Fibroblast of lung (primary cell): ENCODE data around the gene GNA12. TPM values are rescaled to one million over a fixed set of nuclear protein-coding genes. Genes with fewer than 3 reads are reported as not detected.
A peak's percentile ranks its signal among the peaks of the same experiment; 100 is the strongest.

Experiments
- DNase-seq, 2 donors: peaks; one replicate each; pipeline versions ENCODE4 v3.0.0 to v3.0.0-alpha.2; 2010; ENCODE audit warnings: low read depth in 2 of 2
- H2AFZ ChIP-seq: 2 replicates; pipeline ENCODE4 v1.5.1; 2012; ENCODE audit warnings: low read length, control low read depth, inconsistent platforms
- H3K27ac ChIP-seq: 2 replicates; pipeline ENCODE4 v1.5.1; 2011; ENCODE audit warnings: low read length, control low read depth; ENCODE audit not compliant: insufficient read depth
- H3K27me3 ChIP-seq: 2 replicates; pipeline ENCODE4 v1.5.1; 2011; ENCODE audit warnings: mild to moderate bottlenecking, low read length; ENCODE audit not compliant: control insufficient read depth, insufficient read depth
- H3K36me3 ChIP-seq: 2 replicates; pipeline ENCODE4 v1.5.1; 2011; ENCODE audit warnings: low read length; ENCODE audit not compliant: control insufficient read depth, insufficient read depth
- H3K4me1 ChIP-seq: 2 replicates; pipeline ENCODE4 v1.5.1; 2011; ENCODE audit warnings: low read length; ENCODE audit not compliant: control insufficient read depth, insufficient read depth; ENCODE audit errors: extremely low read depth
- H3K4me2 ChIP-seq: 2 replicates; pipeline ENCODE4 v1.5.1; 2011; ENCODE audit warnings: low read length, control low read depth; ENCODE audit not compliant: insufficient read depth; ENCODE audit errors: extremely low read depth
- H3K4me3 ChIP-seq, 4 experiments: fragments of 200-600 bp in 1 of 4; sonication (generic) in 1 of 4; replicated peaks in 1 of 4; 2 replicates each; pipeline ENCODE4 v1.5.1; 2011 to 2016; ENCODE audit warnings: low read length in 4 of 4, low read depth in 3 of 4, mild to moderate bottlenecking in 3 of 4, control low read depth in 2 of 4, inconsistent platforms in 1 of 4, mixed read lengths in 1 of 4; ENCODE audit not compliant: insufficient read depth in 1 of 4; ENCODE audit errors: control extremely low read depth in 1 of 4
- H3K79me2 ChIP-seq: 2 replicates; pipeline ENCODE4 v1.5.1; 2012; ENCODE audit warnings: mild to moderate bottlenecking, low read length, inconsistent platforms; ENCODE audit not compliant: control insufficient read depth, insufficient read depth
- H3K9ac ChIP-seq: 2 replicates; pipeline ENCODE4 v1.5.1; 2011; ENCODE audit warnings: mild to moderate bottlenecking, low read length, control low read depth; ENCODE audit not compliant: insufficient read depth
- H3K9me3 ChIP-seq: 2 replicates; pipeline ENCODE4 v1.5.1; 2012; ENCODE audit warnings: low read depth, low read length; ENCODE audit not compliant: control insufficient read depth, insufficient read depth
- H4K20me1 ChIP-seq: 2 replicates; pipeline ENCODE4 v1.5.1; 2011; ENCODE audit warnings: low read length; ENCODE audit not compliant: control insufficient read depth, insufficient read depth; ENCODE audit errors: extremely low read depth
- CTCF ChIP-seq, 2 donors: IDR thresholded peaks in 1 of 2; conservative IDR thresholded peaks in 1 of 2; 1 replicate in 1 of 2; 2 replicates in 1 of 2; pipeline ENCODE4 v1.5.1; 2011 to 2012; ENCODE audit warnings: low read length in 2 of 2, control low read depth in 1 of 2, inconsistent platforms in 1 of 2, low read depth in 1 of 2, mild to moderate bottlenecking in 1 of 2
- EZH2 ChIP-seq: IDR thresholded peaks from 2 replicates; pipeline ENCODE4 v1.5.1; 2012; ENCODE audit warnings: low read length, control low read depth, mild to moderate bottlenecking; ENCODE audit errors: missing control alignments
- polyA plus RNA-seq, 2 donors: library from polyadenylated mRNA; depleted of rRNA in 1 of 2; stranded (reverse) in 1 of 2; unstranded in 1 of 2; fragments of >200 nt; gene quantifications; 2 replicates each; pipeline ENCODE4 v1.2.1, GENCODE V29; 2011 to 2012; ENCODE audit warnings: missing spikeins in 1 of 2
- total RNA-seq: library from RNA; depleted of rRNA; stranded (reverse); fragments of >200 nt; gene quantifications from 2 replicates; pipeline ENCODE4 v1.2.1, GENCODE V29; 2014

GNA12 gene
- total and polyA plus RNA-seq, 2 donors (not counting 1 experiment from before 2014, with no cell fraction given) = 36.2 to 137 TPM

DNA sequence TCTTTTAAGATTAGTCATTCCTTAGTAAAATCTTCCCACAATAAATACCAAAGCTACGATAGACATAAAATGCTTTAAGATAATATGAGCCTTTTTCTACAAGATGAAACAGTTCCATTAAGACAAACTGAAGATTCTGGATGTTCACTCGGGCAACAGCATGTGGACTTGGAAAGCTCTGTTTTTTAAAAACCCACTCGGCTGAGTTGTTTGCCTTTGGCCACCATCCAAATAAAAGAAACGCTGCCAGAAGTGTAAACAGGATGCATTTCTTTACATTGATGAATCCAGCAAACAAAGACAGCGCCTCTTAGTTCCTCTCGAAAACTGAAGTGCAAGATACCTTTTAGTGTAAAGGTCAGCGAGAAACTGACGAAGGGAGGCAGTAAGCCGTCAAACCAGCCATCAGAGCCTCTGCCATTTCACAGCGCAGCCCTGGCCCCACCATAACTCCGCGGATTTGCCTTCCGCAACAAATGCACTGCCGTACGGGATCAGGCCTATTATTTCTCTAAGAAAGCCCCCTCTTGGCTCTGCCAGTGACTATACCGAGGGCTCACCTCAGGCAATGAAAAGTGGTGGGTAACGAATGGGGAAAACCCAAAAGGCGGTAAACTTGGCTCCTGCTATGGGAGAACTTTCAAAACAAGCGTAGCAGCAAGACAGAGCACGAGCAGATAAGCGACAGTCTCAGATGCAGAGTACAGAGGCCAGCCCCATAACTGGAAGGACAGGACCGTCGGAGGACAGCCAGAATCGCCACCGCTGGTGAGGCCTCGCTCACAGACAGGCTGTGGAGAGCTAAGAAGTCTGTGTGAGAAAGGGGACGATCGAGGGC is 41.4 kb downstream of the GNA12 start:
- Histone ChIP-seq H3K27me3 (no peaks in the 10 kb centered on the region), H3K9me3 (no peaks in the 10 kb centered on the region), H2AFZ (peak overlapping the region; percentile 16), H3K36me3 (no peaks in the 10 kb centered on the region), H3K79me2 (peaks cover 85% of the 10 kb centered on the region), H3K4me1 (peaks cover 26% of the 10 kb centered on the region), H3K27ac (peak overlapping the region; percentile 96), H4K20me1 (no peaks in the 10 kb centered on the region), H3K4me2 (peak overlapping the region; percentile 93), H3K4me3 (peak overlapping the region; percentile 13 to 43 (median 36)), H3K9ac (peak overlapping the region; percentile 57)
- peak; percentile 55 to 81 for DNase-seq
- TF ChIP-seq EZH2 = no peak
- no peak for TF ChIP-seq CTCF (conservative IDR thresholded peaks at IDR 0.05 in 1 of 2, IDR thresholded peaks at IDR 0.05 in 1 of 2; ENCODE audit: low read depth in 1 of 2, low read length in 2 of 2)

DNA sequence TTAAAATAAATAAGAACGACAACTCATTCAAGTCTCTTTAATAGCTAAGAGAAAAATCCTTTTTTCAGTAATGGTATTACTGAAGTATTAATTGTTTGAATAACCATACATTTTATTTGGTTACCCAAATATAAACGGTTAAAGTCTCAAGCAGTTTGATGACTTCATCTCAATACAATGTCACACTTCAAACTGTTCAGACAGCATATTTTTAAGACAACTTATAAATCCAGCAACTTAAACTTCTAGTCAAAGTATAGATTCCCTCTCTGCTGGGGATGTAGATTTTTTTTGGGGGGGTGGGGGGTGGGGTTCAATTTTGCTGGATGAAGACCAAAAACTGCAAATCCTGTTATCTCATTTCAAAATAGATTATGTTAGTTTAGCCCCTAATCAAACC is 42.0 kb downstream of the GNA12 start:
- no peak for TF ChIP-seq CTCF (conservative IDR thresholded peaks at IDR 0.05 in 1 of 2, IDR thresholded peaks at IDR 0.05 in 1 of 2; ENCODE audit: low read depth in 1 of 2, low read length in 2 of 2)
- no peak for TF ChIP-seq EZH2
- no peak overlapping the region for H2AFZ ChIP-seq
- H3K27ac ChIP-seq = peak overlapping the region; percentile 96
- H3K4me2 ChIP-seq = peak overlapping the region; percentile 93
- H3K4me1 ChIP-seq = peaks cover 30% of the 10 kb centered on the region
- no peaks in the 10 kb centered on the region for H3K9me3 ChIP-seq
- no peaks in the 10 kb centered on the region for H3K27me3 ChIP-seq
- H3K79me2 ChIP-seq = peaks cover 86% of the 10 kb centered on the region
- no peak overlapping the region for H3K9ac ChIP-seq
- DNase-seq = peak; percentile 70 to 73
- no peaks in the 10 kb centered on the region for H3K36me3 ChIP-seq
- H4K20me1 ChIP-seq = no peaks in the 10 kb centered on the region
- peak overlapping the region in 3 of 4 experiments; percentile 13 to 38 (median 34) for H3K4me3 ChIP-seq

GRCh38 chr7:2800931-2801688 is 43.0 kb downstream of the GNA12 start:
- Histone ChIP-seq H3K27me3 (no peaks in the 10 kb centered on the region), H2AFZ (no peak overlapping the region), H3K4me3 (peak overlapping the region in 2 of 4 experiments; percentile 1 to 6), H3K9ac (no peak overlapping the region), H3K36me3 (no peaks in the 10 kb centered on the region), H3K9me3 (no peaks in the 10 kb centered on the region), H3K27ac (peak overlapping the region; percentile 51), H3K4me1 (peaks cover 33% of the 10 kb centered on the region), H3K4me2 (peak overlapping the region; percentile 39), H3K79me2 (peaks cover 82% of the 10 kb centered on the region), H4K20me1 (no peaks in the 10 kb centered on the region)
- TF ChIP-seq CTCF (conservative IDR thresholded peaks at IDR 0.05 in 1 of 2, IDR thresholded peaks at IDR 0.05 in 1 of 2; ENCODE audit: low read depth in 1 of 2, low read length in 2 of 2) (no peak), EZH2 (no peak)
- peak; percentile 89 for DNase-seq
